SK-N-SH (cell line): ENCODE data around the gene SH3TC1. TPM values are rescaled to one million over a fixed set of nuclear protein-coding genes. Genes with fewer than 3 reads are reported as not detected.

Source experiments
- CTCF ChIA-PET: fragments of 300-600, 350-600 bp; formaldehyde crosslinking; extraction: SDS; loops from one replicate; lab custom pipeline; 2021; lab: Yijun Ruan, JAX
- POLR2A ChIA-PET: fragments of 350-600 bp; sonication (Branson Sonifier 250); formaldehyde crosslinking; extraction: SDS; loops from one replicate; lab custom pipeline; 2020; ENCODE audit warnings: antibody characterized with exemption, inconsistent platforms; lab: Yijun Ruan, JAX
- DNase-seq: peaks from one replicate; pipeline ENCODE4 v3.0.0; 2012
- H2AFZ ChIP-seq: fragments of 200-600 bp; sonication (generic); 2 replicates; pipeline ENCODE4 v1.8.1; 2016; ENCODE audit warnings: antibody characterized with exemption, mild to moderate bottlenecking, low read depth
- H3F3A ChIP-seq: fragments of 200-600 bp; sonication (generic); replicated peaks from 2 replicates; pipeline ENCODE3; 2016; ENCODE audit warnings: antibody characterized with exemption, mild to moderate bottlenecking; ENCODE audit not compliant: insufficient read depth
- H3K27ac ChIP-seq, 2 experiments: fragments of 200-500 bp in 1 of 2; fragments of 200-600 bp in 1 of 2; sonication (Bioruptor generic) in 1 of 2; sonication (generic), shearing (Covaris generic) in 1 of 2; 2 replicates each; pipeline versions ENCODE4 v1.5.1 to v1.6.1; 2014 to 2016; ENCODE audit warnings: low read depth in 2 of 2, inconsistent platforms in 1 of 2, low read length in 1 of 2, mild to moderate bottlenecking in 1 of 2, mixed read lengths in 1 of 2
- H3K27me3 ChIP-seq: fragments of 200-600 bp; sonication (generic), shearing (Covaris generic); 2 replicates; pipeline ENCODE4 v1.6.1; 2016; ENCODE audit warnings: mixed run types; ENCODE audit not compliant: insufficient read depth
- H3K36me3 ChIP-seq, 2 experiments: fragments of 200-500 bp in 1 of 2; fragments of 200-600 bp in 1 of 2; sonication (Bioruptor generic) in 1 of 2; sonication (generic) in 1 of 2; replicated peaks in 1 of 2; 2 replicates each; pipeline versions ENCODE3 to v1.5.1; 2014 to 2016; ENCODE audit warnings: low read length in 1 of 2, mild to moderate bottlenecking in 1 of 2; ENCODE audit not compliant: insufficient read depth in 2 of 2, control insufficient read depth in 1 of 2
- H3K4me1 ChIP-seq, 2 experiments: fragments of 200-500 bp in 1 of 2; fragments of 200-600 bp in 1 of 2; sonication (Bioruptor generic) in 1 of 2; sonication (generic), shearing (Covaris generic) in 1 of 2; 2 replicates each; pipeline versions ENCODE4 v1.5.1 to v1.6.1; 2014 to 2016; ENCODE audit warnings: low read depth in 1 of 2, low read length in 1 of 2, mixed run types in 1 of 2; ENCODE audit not compliant: insufficient read depth in 2 of 2, control insufficient read depth in 1 of 2
- H3K4me2 ChIP-seq: fragments of 200-600 bp; sonication (generic), shearing (Covaris generic); 2 replicates; pipeline ENCODE4 v1.6.1; 2017; ENCODE audit warnings: mixed run types
- H3K4me3 ChIP-seq, 2 experiments: fragments of 200-500 bp in 1 of 2; fragments of 200-600 bp in 1 of 2; sonication (Bioruptor generic) in 1 of 2; sonication (generic), shearing (Covaris generic) in 1 of 2; 2 replicates each; pipeline versions ENCODE4 v1.5.1 to v1.8.1; 2014 to 2016; ENCODE audit warnings: low read depth in 2 of 2, inconsistent platforms in 1 of 2, low read length in 1 of 2, mild to moderate bottlenecking in 1 of 2, mixed read lengths in 1 of 2, moderate library complexity in 1 of 2
- H3K79me2 ChIP-seq: fragments of 200-600 bp; sonication (generic); 2 replicates; pipeline ENCODE4 v1.8.1; 2017; ENCODE audit warnings: mild to moderate bottlenecking; ENCODE audit not compliant: insufficient read depth
- H3K9ac ChIP-seq: fragments of 200-600 bp; sonication (generic); 2 replicates; pipeline ENCODE4 v1.6.1; 2017; ENCODE audit warnings: mixed run types
- H3K9me2 ChIP-seq: fragments of 200-600 bp; sonication (generic); 2 replicates; pipeline ENCODE4 v1.6.1; 2017; ENCODE audit warnings: mixed run types
- H3K9me3 ChIP-seq: fragments of 200-600 bp; sonication (generic); 2 replicates; pipeline ENCODE4 v1.6.1; 2017; ENCODE audit warnings: mixed run types, mild to moderate bottlenecking, moderate library complexity
- H4K20me1 ChIP-seq: fragments of 200-600 bp; sonication (generic); 2 replicates; pipeline ENCODE4 v1.6.1; 2017; ENCODE audit warnings: mild to moderate bottlenecking, mixed run types; ENCODE audit not compliant: insufficient read depth
- CHD2 ChIP-seq: fragments of 150-350 bp; IDR thresholded peaks from 2 replicates; pipeline ENCODE4 v1.6.1; 2018; ENCODE audit warnings: low read length; ENCODE audit not compliant: partially characterized antibody
- ELF1 ChIP-seq: IDR thresholded peaks from 2 replicates; pipeline ENCODE4 v1.4.0; 2012
- JUND ChIP-seq: IDR thresholded peaks from 2 replicates; pipeline ENCODE4 v1.4.0; 2012
- MXI1 ChIP-seq: IDR thresholded peaks from 2 replicates; pipeline ENCODE4 v1.6.1; 2012; ENCODE audit warnings: mild to moderate bottlenecking, low read depth, low read length, improper control_type of control experiment
- NFIC ChIP-seq: IDR thresholded peaks from 2 replicates; pipeline ENCODE4 v1.4.0; 2012; ENCODE audit warnings: borderline replicate concordance
- NRF1 ChIP-seq: IDR thresholded peaks from 2 replicates; pipeline ENCODE4 v1.6.1; 2012; ENCODE audit warnings: low read depth, mild to moderate bottlenecking, low read length
- RAD21 ChIP-seq: IDR thresholded peaks from 2 replicates; pipeline ENCODE4 v1.6.1; 2012; ENCODE audit warnings: mild to moderate bottlenecking, low read length
- RCOR1 ChIP-seq: fragments of 150-350 bp; IDR thresholded peaks from 2 replicates; pipeline ENCODE4 v1.6.1; 2017; ENCODE audit warnings: antibody characterized with exemption, low read length
- REST ChIP-seq: IDR thresholded peaks from 2 replicates; pipeline ENCODE4 v1.6.1; 2012; ENCODE audit warnings: mild to moderate bottlenecking, low read depth, low read length, moderate library complexity
- RXRA ChIP-seq: IDR thresholded peaks from 2 replicates; pipeline ENCODE4 v1.4.0; 2012; ENCODE audit warnings: low read depth, mild to moderate bottlenecking, borderline replicate concordance
- SIN3A ChIP-seq: IDR thresholded peaks from 2 replicates; pipeline ENCODE4 v1.6.1; 2012; ENCODE audit warnings: low read depth, mild to moderate bottlenecking, low read length, moderate library complexity, borderline replicate concordance
- SMC3 ChIP-seq: IDR thresholded peaks from 2 replicates; pipeline ENCODE4 v1.6.1; 2012; ENCODE audit warnings: low read depth, low read length, improper control_type of control experiment
- TAF1 ChIP-seq: IDR thresholded peaks from 2 replicates; pipeline ENCODE4 v1.6.1; 2012; ENCODE audit warnings: low read depth, mild to moderate bottlenecking, low read length, moderate library complexity, borderline replicate concordance
- TEAD4 ChIP-seq: IDR thresholded peaks from 2 replicates; pipeline ENCODE4 v1.4.0; 2012; ENCODE audit warnings: mild to moderate bottlenecking, borderline replicate concordance; ENCODE audit not compliant: insufficient read depth
- YY1 ChIP-seq: IDR thresholded peaks from 2 replicates; pipeline ENCODE4 v1.4.0; 2012; ENCODE audit warnings: low read depth, mild to moderate bottlenecking
- WGBS: methylation state at CpG from one replicate; pipeline ENCODE4 v1.1.6; 2017; ENCODE audit warnings: low lambda C conversion rate; 5-methylcytosine and 5-hydroxymethylcytosine counted together
- polyA plus RNA-seq, 3 experiments: library from polyadenylated mRNA; depleted of rRNA; stranded (reverse); fragments of >200 nt; gene quantifications; 2 replicates each; pipeline ENCODE4 v1.2.3, GENCODE V29; 2012
- TF ChIP-seq, protein P1 (sequence below): IDR thresholded peaks from 2 replicates; pipeline ENCODE4 v1.4.0; 2012; ENCODE audit warnings: low read depth, borderline replicate concordance
- TF ChIP-seq, protein P2 (sequence below): IDR thresholded peaks from 2 replicates; pipeline ENCODE4 v1.4.0; 2012; ENCODE audit warnings: low read depth
- TF ChIP-seq, protein P3 (sequence below): fragments of 200-600 bp; sonication (generic); IDR thresholded peaks from 2 replicates; pipeline ENCODE4 v1.6.1; 2017; ENCODE audit warnings: antibody characterized with exemption, mild to moderate bottlenecking, moderate library complexity

Gene SH3TC1
- polyA plus RNA-seq, 1 of the 3 experiments (the other 2 are of a cell fraction) = 2.7 TPM

DNA sequence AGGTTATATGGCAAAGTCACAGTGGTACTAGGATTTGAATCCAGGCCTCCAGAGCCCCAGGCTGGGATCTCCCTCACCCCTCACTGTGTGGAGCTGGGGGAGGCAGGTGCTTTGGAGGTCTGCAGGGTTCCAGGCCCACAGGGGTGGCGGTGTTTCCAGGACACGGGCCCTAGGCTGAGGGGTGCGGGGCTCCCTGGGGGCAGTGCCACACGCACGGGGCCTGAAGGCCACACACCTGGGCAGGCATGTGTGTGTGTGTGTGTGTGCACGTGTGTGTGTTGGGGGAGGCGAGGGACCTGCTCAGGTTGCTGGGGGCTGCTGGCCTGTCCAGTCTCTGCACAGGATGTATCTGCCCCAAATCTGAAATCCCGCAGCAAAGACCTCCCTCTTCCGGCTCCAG, 18.8 kb downstream of the SH3TC1 start:
- H3K27me3 ChIP-seq = no peaks in the 10 kb centered on the region
- no peak overlapping the region for H3K4me2 ChIP-seq
- H4K20me1 ChIP-seq = no peaks in the 10 kb centered on the region
- no peaks in the 10 kb centered on the region for H3K79me2 ChIP-seq
- 77% methylated on average over 5 of the region's 9 CpGs for WGBS
- ChIA-PET POLR2A (interaction anchor here (0.7 kb wide), 1 partner anchor 11 kb away, joined by 3 read pairs; no protein-coding TSS in a partner anchor), CTCF (interaction anchor here (0.8 to 3.5 kb wide), 5 partner anchors 12 to 41 kb away, joined by 3 to 16 read pairs (median 3); no protein-coding TSS in a partner anchor)
- no peaks in the 10 kb centered on the region for H3F3A ChIP-seq
- no peak for TF ChIP-seq JUND
- H3K4me3 ChIP-seq = no peak overlapping the region
- no peak overlapping the region; a peak in 1 of 4 replicates for H3K27ac ChIP-seq
- no peaks in the 10 kb centered on the region for H3K9me3 ChIP-seq
- no peaks in the 10 kb centered on the region for H3K9me2 ChIP-seq
- H3K36me3 ChIP-seq = peaks cover 0 to 3% of the 10 kb centered on the region in 2 experiments
- no peak overlapping the region for H3K9ac ChIP-seq
- DNase-seq = no peak
- H3K4me1 ChIP-seq = peaks cover 0 to 12% of the 10 kb centered on the region in 2 experiments; a peak in 1 of 4 replicates
- no peak overlapping the region for H2AFZ ChIP-seq

DNA sequence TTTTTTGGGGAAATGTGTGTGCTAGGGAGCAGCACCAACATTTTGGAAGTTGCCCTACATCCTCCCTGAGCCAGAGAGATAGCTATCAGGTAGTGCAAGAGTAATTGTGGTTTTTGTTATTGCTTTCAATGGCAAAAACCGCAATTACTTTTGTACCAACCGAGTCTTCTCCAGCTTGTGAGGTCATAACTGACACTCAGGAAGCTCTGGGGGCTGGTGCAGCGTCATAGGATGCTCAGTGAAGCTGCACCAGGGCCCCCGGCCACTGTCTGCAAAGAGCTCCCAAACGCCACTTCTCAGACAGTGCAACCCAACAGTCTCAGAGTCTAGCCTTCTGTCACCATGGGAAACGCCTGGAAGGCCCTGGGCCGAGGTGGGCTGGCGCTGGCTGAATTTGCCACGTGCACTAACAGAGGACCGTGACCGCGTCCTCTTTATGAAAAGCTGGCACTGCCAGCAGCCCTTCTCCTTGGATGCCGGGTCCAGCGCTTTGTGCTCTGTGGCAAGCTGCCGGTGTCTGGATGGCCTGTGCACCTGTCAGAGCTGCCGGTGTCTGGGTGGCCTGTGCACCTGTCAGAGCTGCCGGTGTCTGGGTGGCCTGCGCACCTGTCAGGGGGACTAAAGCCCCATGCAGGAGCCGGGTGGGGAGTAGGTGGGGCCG, 19.4 kb downstream of the SH3TC1 start:
- Histone ChIP-seq H3K27me3 (no peaks in the 10 kb centered on the region), H3K4me1 (peaks cover 0 to 17% of the 10 kb centered on the region in 2 experiments; a peak in 1 of 4 replicates), H3K9me2 (no peaks in the 10 kb centered on the region), H3K9me3 (no peaks in the 10 kb centered on the region), H3K4me2 (no peak overlapping the region), H2AFZ (no peak overlapping the region), H3K9ac (no peak overlapping the region), H3F3A (no peaks in the 10 kb centered on the region), H3K4me3 (no peak overlapping the region), H3K36me3 (peaks cover 0 to 3% of the 10 kb centered on the region in 2 experiments), H4K20me1 (no peaks in the 10 kb centered on the region), H3K79me2 (no peaks in the 10 kb centered on the region), H3K27ac (no peak overlapping the region)
- DNase-seq = no peak
- CTCF ChIA-PET = interaction anchor here (1.4 to 3.5 kb wide), 2 partner anchors 24 to 41 kb away, joined by 4 to 16 read pairs; no protein-coding TSS in a partner anchor
- WGBS = 88% methylated on average over 11 of the region's 20 CpGs
- POLR2A ChIA-PET = interaction anchor here (1.0 kb wide), 1 partner anchor 19 kb away, joined by 4 read pairs; the partner anchor contains the start of gene SH3TC1
- TF ChIP-seq, protein P1, sequence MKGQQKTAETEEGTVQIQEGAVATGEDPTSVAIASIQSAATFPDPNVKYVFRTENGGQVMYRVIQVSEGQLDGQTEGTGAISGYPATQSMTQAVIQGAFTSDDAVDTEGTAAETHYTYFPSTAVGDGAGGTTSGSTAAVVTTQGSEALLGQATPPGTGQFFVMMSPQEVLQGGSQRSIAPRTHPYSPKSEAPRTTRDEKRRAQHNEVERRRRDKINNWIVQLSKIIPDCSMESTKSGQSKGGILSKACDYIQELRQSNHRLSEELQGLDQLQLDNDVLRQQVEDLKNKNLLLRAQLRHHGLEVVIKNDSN = no peak
- TF ChIP-seq RCOR1 (no peak), JUND (no peak), NRF1 (no peak), SIN3A (no peak), TAF1 (no peak), ELF1 (no peak), MXI1 (no peak), CHD2 (no peak), YY1 (no peak), TEAD4 (no peak), NFIC (no peak), RAD21 (no peak), SMC3 (no peak), RXRA (no peak), REST (no peak)
- TF ChIP-seq, protein P2, sequence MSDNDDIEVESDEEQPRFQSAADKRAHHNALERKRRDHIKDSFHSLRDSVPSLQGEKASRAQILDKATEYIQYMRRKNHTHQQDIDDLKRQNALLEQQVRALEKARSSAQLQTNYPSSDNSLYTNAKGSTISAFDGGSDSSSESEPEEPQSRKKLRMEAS = no peak
- TF ChIP-seq, protein P3, sequence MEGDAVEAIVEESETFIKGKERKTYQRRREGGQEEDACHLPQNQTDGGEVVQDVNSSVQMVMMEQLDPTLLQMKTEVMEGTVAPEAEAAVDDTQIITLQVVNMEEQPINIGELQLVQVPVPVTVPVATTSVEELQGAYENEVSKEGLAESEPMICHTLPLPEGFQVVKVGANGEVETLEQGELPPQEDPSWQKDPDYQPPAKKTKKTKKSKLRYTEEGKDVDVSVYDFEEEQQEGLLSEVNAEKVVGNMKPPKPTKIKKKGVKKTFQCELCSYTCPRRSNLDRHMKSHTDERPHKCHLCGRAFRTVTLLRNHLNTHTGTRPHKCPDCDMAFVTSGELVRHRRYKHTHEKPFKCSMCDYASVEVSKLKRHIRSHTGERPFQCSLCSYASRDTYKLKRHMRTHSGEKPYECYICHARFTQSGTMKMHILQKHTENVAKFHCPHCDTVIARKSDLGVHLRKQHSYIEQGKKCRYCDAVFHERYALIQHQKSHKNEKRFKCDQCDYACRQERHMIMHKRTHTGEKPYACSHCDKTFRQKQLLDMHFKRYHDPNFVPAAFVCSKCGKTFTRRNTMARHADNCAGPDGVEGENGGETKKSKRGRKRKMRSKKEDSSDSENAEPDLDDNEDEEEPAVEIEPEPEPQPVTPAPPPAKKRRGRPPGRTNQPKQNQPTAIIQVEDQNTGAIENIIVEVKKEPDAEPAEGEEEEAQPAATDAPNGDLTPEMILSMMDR = no peak
